Heart right ventricle (tissue), 16 donors: ENCODE results near the gene TARM1. TPM values are rescaled to one million over a fixed set of nuclear protein-coding genes. Genes with fewer than 3 reads are reported as not detected.
"Not testable (repeated sequence)": the region's sequence is repeated elsewhere in the genome, so short reads cannot be mapped to it uniquely, and the experiment has no call there.

Source experiments
- ATAC-seq, 8 donors: fragments of 200-7000 bp; cut with Tn5 transposase; one replicate each; pipeline ENCODE4 v1.9.1; 2020; ENCODE audit warnings: mild to moderate bottlenecking in 8 of 8, moderate library complexity in 8 of 8, moderate number of reproducible peaks in 1 of 8
- DNase-seq, 2 donors: peaks; one replicate each; pipeline ENCODE4 v3.0.0-alpha.2; 2020
- H3K27ac ChIP-seq, 10 donors: fragments of 200-600 bp; sonication (generic) in 2 of 10; one replicate each; pipeline versions ENCODE4 v1.5.0 to v1.8.0; 2020 to 2022; ENCODE audit warnings: mild to moderate bottlenecking in 3 of 10
- H3K27me3 ChIP-seq, 7 donors: fragments of 200-600 bp; one replicate each; pipeline ENCODE4 v1.8.0; 2021 to 2022; ENCODE audit warnings: mild to moderate bottlenecking in 2 of 7
- H3K36me3 ChIP-seq, 9 donors: fragments of 200-600 bp; sonication (generic) in 1 of 9; one replicate each; pipeline versions ENCODE4 v1.5.0 to v1.8.0; 2020 to 2022; ENCODE audit warnings: mild to moderate bottlenecking in 2 of 9
- H3K4me1 ChIP-seq, 9 donors: fragments of 200-600 bp; sonication (generic) in 1 of 9; one replicate each; pipeline versions ENCODE4 v1.5.0 to v1.8.0; 2020 to 2022; ENCODE audit warnings: mild to moderate bottlenecking in 4 of 9
- H3K4me3 ChIP-seq, 10 donors: fragments of 200-600 bp; sonication (generic) in 2 of 10; one replicate each; pipeline versions ENCODE4 v1.5.0 to v1.8.0; 2020 to 2022; ENCODE audit warnings: mild to moderate bottlenecking in 7 of 10, moderate library complexity in 2 of 10
- H3K9me3 ChIP-seq, 11 donors: fragments of 200-600 bp in 10 of 11; sonication (generic) in 2 of 11; one replicate each; pipeline versions ENCODE4 v1.5.0 to v1.8.0; 2013 to 2022; ENCODE audit warnings: mild to moderate bottlenecking in 2 of 11, control low read depth in 1 of 11, moderate library complexity in 1 of 11
- WGBS, 2 donors: extraction: QIAGEN DNeasy Blood & Tissue Kit; methylation state at CpG; one replicate each; pipeline ENCODE4 v1.1.7; 2013; ENCODE audit warnings: inconsistent platforms in 1 of 2; 5-methylcytosine and 5-hydroxymethylcytosine counted together
- intact Hi-C, 10 donors: fragments of 100-400 bp; cut with DNase I; formaldehyde crosslinking; loops; one replicate each; pipeline versions ENCODE4 v1.11.1 to v1.14.2; 2022
- polyA plus RNA-seq, 2 donors: library from polyadenylated mRNA; stranded (reverse); fragments of 200-250 nt; gene quantifications; one replicate each; pipeline ENCODE4 v1.2.3, GENCODE V29; 2013
- total RNA-seq, 10 donors: library from RNA; stranded (reverse); fragmentation: NEBNext Ultra II Directional in 3 of 10; extraction: Animal tissue kit (Norgen Biotek cat#: 25700) in 3 of 10; gene quantifications; one replicate each; pipeline versions ENCODE4 v1.2.1 to v1.2.4, GENCODE V29; 2021 to 2023
- TF ChIP-seq, protein P1 (sequence below), 9 donors: fragments of 200-600 bp; sonication (generic) in 2 of 9; IDR thresholded peaks; one replicate each; pipeline versions ENCODE4 v1.5.0 to v1.8.0; 2021 to 2022; ENCODE audit warnings: antibody characterized with exemption in 9 of 9, mild to moderate bottlenecking in 5 of 9, moderate library complexity in 1 of 9
- donor health status: Arrhythmogenic right ventricular cardiomyopathy.
- donor health status: ischemic (EF 13 %, LVEDD 7.1; RV severe dilation, severe dysfunction).
- donor health status: healthy with polysubstance abuse.
- donor health status: DM: no; HTN: yes; CAD: no.
- donor health status: DM: no; HTN: no; CAD: no.
- donor health status: ischemic (EF 25% LVEDD 6.9; RV normal size, moderate dysfunction).
- donor health status: ischemic (EF 25% LVEDD 5.7; RV mildly dilated, moderate dysfunction).
- donor health status: healthy.
- donor health status: DM: yes; HTN: yes; CAD: no.
- donor health status: Ischemic cardiomyopathy.
- donor health status: ischemic (EF 35%, LVEDD 5.7; RV mildly dilated, moderate dysfunction).
- donor health status: nonischemic (EF 11% LVEDD 7.7; RV severe dilation, severe dysfunction).
- donor health status: DM: yes; HTN: yes; CAD: no.
- donor health status: PGD.
- donor health status: ischemic (EF 29% LVEDD 5.4; RV normal size, mild dysfunction).
- donor health status: nonischemic (EF 23%, LVEDD 6.1; RV moderate dilation, normal function).

TARM1 gene
- total and polyA plus RNA-seq, 12 donors = not detected

DNA sequence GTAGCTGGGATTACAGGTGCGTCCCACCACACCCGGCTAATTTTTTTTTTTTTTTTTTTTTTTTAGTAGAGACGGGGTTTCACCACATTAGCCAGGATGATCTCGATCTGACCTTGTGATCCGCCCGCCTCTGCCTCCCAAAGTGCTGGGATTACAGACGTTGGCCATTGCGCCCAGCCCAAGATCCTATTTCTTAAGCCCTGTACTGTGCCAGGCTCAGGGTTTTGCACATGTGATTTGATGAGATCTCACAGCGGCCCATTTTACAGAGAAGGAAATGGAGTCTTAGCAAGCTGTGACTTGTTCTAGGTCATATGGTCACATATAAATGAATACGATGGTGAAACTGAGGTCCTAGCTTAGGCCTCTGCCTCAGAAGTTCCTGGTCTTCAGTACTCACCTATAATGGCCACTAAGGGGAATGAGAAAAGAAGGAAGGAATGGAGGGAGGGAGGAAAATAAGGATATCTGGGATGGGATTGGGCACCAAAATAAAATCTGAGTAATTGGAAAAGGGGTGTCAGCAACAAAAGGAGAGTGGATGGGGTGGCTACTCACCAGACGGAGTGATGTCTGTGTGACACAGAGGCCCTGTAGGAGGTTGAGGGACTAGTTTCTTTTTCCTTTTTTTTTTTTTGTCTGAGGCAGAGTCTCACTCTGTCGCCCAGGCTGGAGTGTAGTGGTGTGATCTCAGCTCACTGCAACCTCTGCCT is 18.2 kb upstream of the TARM1 start:
- no peak for DNase-seq
- no peaks in the 10 kb centered on the region for H3K9me3 ChIP-seq
- H3K36me3 ChIP-seq = no peaks in the 10 kb centered on the region
- intact Hi-C loops = no loop called here
- peaks cover 4 to 43% (median 19%) of the 10 kb centered on the region in 9 donors for H3K4me1 ChIP-seq
- WGBS, 2 donors = 83 to 93% methylated on average over 12 of the region's 12 CpGs
- peak overlapping the region in 1 of 10 donors; percentile 89 for H3K27ac ChIP-seq
- ATAC-seq = no peak
- TF ChIP-seq, protein P1, sequence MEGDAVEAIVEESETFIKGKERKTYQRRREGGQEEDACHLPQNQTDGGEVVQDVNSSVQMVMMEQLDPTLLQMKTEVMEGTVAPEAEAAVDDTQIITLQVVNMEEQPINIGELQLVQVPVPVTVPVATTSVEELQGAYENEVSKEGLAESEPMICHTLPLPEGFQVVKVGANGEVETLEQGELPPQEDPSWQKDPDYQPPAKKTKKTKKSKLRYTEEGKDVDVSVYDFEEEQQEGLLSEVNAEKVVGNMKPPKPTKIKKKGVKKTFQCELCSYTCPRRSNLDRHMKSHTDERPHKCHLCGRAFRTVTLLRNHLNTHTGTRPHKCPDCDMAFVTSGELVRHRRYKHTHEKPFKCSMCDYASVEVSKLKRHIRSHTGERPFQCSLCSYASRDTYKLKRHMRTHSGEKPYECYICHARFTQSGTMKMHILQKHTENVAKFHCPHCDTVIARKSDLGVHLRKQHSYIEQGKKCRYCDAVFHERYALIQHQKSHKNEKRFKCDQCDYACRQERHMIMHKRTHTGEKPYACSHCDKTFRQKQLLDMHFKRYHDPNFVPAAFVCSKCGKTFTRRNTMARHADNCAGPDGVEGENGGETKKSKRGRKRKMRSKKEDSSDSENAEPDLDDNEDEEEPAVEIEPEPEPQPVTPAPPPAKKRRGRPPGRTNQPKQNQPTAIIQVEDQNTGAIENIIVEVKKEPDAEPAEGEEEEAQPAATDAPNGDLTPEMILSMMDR (IDR thresholded peaks at IDR 0.05) = no peak
- H3K4me3 ChIP-seq = peak overlapping the region in 1 of 10 donors; percentile 50
- peaks cover 0 to 33% (median 22%) of the 10 kb centered on the region in 7 donors for H3K27me3 ChIP-seq

DNA sequence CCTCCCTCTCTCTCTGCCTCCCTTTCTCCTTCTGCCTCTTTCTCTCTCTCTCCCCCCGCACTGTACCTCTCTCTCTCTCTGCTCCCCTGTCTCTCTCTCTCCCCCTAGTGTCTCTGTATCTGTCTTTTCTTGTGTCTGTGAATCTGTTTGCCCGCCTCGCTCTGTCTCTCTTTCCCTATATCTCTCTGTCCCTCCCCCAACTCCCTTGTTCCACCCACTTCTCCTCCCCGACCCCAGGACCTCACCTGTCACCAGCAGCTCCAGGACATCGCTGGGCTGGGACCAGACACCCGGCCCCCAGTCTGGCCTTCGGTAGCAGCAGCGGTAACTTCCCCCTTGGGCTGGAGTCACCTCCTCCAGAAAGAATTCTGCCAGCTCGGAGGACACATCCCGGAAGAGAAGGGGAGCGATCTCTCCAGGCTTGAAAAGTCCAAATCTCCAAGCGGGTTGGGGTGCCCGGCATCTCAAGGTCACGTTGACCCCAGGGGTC is 15.5 kb upstream of the TARM1 start:
- 7 to 12% methylated on average over 14 of the region's 14 CpGs for WGBS, 2 donors
- Histone ChIP-seq H3K9me3 (no peaks in the 10 kb centered on the region), H3K4me1 (peaks cover 0 to 25% (median 6%) of the 10 kb centered on the region in 9 donors), H3K36me3 (no peaks in the 10 kb centered on the region), H3K4me3 (peak overlapping the region in 5 of 10 donors; percentile 6 to 42 (median 17)), H3K27me3 (peaks cover 0 to 51% (median 26%) of the 10 kb centered on the region in 7 donors), H3K27ac (peak overlapping the region in 2 of 10 donors; percentile 10 to 73)
- DNase-seq (no peak), ATAC-seq (peak in 4 of 8 donors; percentile 32 to 57 (median 42))
- TF ChIP-seq, protein P1 (IDR thresholded peaks at IDR 0.05) = peak in 1 of 9 donors; percentile 8
- intact Hi-C loops = no loop called here

DNA sequence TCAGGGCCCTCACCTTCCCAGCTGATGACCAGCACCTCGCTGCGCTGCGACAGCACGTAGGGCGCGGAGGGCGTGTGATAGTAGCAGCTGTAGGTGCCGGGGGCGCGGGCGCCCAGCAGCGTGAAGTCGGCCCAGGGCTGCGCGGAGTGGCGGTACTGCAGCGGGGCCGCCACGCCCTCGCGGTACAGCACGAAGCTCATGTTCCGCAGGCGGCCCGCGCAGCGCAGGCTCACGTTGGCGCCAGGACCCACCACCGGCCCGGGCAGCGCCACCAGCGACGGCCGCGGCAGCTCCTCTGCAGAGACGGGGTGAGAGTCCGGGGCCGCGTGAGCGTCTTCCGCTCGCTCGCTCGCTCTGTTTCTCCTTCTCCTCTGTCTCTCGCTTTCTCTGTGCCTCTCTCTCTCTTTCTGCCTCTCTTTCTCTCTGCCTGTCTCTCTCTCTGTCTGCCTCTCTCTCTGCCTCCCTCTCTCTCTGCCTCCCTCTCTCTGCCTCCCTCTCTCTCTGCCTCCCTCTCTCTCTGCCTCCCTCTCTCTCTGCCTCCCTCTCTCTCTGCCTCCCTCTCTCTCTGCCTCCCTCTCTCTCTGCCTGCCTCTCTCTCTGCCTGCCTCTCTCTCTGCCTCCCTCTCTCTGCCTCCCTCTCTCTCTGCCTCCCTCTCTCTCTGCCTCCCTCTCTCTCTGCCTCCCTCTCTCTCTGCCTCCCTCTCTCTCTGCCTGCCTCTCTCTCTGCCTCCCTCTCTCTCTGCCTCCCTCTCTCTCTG is 14.9 kb upstream of the TARM1 start:
- TF ChIP-seq, protein P1 (IDR thresholded peaks at IDR 0.05) = peak in 1 of 9 donors; percentile 7
- peak overlapping the region in 1 of 10 donors; percentile 73 for H3K27ac ChIP-seq
- H3K36me3 ChIP-seq, H3K9me3 ChIP-seq, intact Hi-C loops: not testable (repeated sequence)
- ATAC-seq = peak; percentile 51 to 80 (median 68)
- peak in 1 of 2 donors; percentile 55 for DNase-seq
- WGBS, 2 donors = 0 to 1% methylated on average over 46 of the region's 46 CpGs
- H3K27me3 ChIP-seq = peaks cover 0 to 54% (median 26%) of the 10 kb centered on the region in 7 donors
- H3K4me1 ChIP-seq = peaks cover 0 to 24% (median 6%) of the 10 kb centered on the region in 9 donors
- peak overlapping the region in 8 of 10 donors; percentile 10 to 51 (median 34) for H3K4me3 ChIP-seq

DNA sequence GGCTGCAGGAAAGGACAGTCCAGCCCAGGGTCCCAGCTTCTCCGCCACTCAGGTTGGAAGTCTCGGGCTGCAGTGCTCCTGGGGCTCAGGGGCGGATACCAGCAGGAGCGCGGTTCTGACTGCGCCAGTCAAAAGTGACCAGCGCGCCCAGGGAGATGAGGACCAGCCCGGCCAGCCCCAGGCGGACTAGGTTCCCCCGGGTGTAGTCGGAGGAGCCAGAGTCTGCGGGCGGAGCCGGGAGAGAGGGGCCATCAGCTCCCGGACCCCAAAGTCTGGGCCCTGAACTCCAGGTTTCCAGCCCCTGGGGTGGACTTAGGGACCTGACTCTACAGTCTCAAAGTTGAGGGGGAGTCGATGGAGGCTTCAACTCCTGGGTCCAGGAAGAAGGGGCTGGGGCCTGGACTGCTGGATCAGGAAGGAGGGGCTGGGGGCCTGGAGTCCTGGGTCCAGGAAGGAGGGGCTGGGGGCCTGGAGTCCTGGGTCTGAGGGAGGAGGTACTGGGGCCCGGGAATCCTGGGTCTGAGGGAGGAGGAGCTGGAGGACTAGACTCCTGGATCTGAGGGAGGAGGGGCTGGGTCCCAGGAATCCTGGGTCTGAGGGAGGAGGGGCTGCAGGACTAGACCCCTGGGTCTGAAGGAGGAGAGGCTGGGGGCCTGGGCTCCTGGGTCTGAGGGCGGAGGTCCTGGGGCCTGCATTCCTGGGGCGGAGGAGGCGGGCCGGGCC is 14.1 kb upstream of the TARM1 start:
- H3K9me3 ChIP-seq = no peaks in the 10 kb centered on the region
- DNase-seq = no peak
- H3K4me1 ChIP-seq = peaks cover 0 to 21% (median 6%) of the 10 kb centered on the region in 9 donors
- intact Hi-C loops = no loop called here
- H3K36me3 ChIP-seq = no peaks in the 10 kb centered on the region
- H3K4me3 ChIP-seq = peak overlapping the region in 8 of 10 donors; percentile 10 to 51 (median 34)
- H3K27ac ChIP-seq = peak overlapping the region in 1 of 10 donors; percentile 50
- WGBS, 2 donors = 67 to 72% methylated on average over 22 of the region's 22 CpGs
- ATAC-seq = peak in 2 of 8 donors; percentile 8 to 12
- H3K27me3 ChIP-seq = peaks cover 0 to 59% (median 26%) of the 10 kb centered on the region in 7 donors
- TF ChIP-seq, protein P1 (IDR thresholded peaks at IDR 0.05) = no peak
